ENCODE data around the gene GADD45B. TPM values are rescaled to one million over a fixed set of nuclear protein-coding genes. Genes with fewer than 3 reads are reported as not detected.

The GADD45B gene
- total RNA-seq, 1 experiment from 2014 or later: 16.2 TPM

DNA sequence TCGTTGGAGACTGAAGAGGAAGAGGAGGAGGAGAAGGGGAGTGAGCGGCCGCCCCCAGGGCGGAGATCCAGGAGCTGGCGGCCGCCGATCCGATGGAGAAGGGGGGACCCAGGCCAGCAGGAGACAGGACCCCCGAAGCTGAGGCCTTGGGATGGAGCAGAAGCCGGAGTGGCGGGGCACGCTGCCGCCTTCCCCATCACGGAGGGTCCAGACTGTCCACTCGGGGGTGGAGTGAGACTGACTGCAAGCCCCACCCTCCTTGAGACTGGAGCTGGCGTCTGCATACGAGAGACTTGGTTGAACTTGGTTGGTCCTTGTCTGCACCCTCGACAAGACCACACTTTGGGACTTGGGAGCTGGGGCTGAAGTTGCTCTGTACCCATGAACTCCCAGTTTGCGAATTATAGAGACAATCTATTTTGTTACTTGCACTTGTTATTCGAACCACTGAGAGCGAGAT, 1.8 kb downstream of the GADD45B start:
- H2BK5ac ChIP-seq (ENCODE audit: insufficient read length, low read length): no peak overlapping the region
- no peak overlapping the region for H3T11ph ChIP-seq (ENCODE audit: low read length)
- TF ChIP-seq, protein P1, sequence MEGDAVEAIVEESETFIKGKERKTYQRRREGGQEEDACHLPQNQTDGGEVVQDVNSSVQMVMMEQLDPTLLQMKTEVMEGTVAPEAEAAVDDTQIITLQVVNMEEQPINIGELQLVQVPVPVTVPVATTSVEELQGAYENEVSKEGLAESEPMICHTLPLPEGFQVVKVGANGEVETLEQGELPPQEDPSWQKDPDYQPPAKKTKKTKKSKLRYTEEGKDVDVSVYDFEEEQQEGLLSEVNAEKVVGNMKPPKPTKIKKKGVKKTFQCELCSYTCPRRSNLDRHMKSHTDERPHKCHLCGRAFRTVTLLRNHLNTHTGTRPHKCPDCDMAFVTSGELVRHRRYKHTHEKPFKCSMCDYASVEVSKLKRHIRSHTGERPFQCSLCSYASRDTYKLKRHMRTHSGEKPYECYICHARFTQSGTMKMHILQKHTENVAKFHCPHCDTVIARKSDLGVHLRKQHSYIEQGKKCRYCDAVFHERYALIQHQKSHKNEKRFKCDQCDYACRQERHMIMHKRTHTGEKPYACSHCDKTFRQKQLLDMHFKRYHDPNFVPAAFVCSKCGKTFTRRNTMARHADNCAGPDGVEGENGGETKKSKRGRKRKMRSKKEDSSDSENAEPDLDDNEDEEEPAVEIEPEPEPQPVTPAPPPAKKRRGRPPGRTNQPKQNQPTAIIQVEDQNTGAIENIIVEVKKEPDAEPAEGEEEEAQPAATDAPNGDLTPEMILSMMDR (conservative IDR thresholded peaks at IDR 0.05): no peak
- Mint-ChIP-seq H3K36me3 (ENCODE audit: insufficient read depth in 1 of 3, low read depth in 3 of 3) (peaks cover 0 to 3% (median 1%) of the 10 kb centered on the region in 3 experiments; a peak in 1 of 7 replicates), H3K27ac (no peak overlapping the region), H3K4me1 (peaks cover 17 to 26% of the 10 kb centered on the region in 2 experiments), H3K9me3 (peaks cover 3 to 5% of the 10 kb centered on the region in 2 experiments; a peak in 3 of 5 replicates), H3K27me3 (ENCODE audit: low read depth) (peaks cover 51% of the 10 kb centered on the region), H3K4me3 (peak overlapping the region; percentile 88 to 94)
- H3K4me2 ChIP-seq (ENCODE audit: insufficient read depth, insufficient read length, low read length): peak overlapping the region; percentile 65
- H3K56ac ChIP-seq (ENCODE audit: insufficient read length, low read depth, low read length): no peak overlapping the region
- peaks cover 3% of the 10 kb centered on the region for H4K20me1 ChIP-seq (ENCODE audit: control insufficient read depth, insufficient read depth, insufficient read length)
- H3K27ac ChIP-seq (ENCODE audit: insufficient read length, low read depth, low read length): no peak overlapping the region
- no peak overlapping the region for H3K14ac ChIP-seq (ENCODE audit: insufficient read depth, low read length)
- no CpG with 5 or more reads among the region's 21 CpGs for WGBS (ENCODE audit: extremely low coverage, insufficient read length, low lambda C conversion rate)
- H2BK15ac ChIP-seq (ENCODE audit: low read depth, low read length): no peak overlapping the region
- peaks cover 3% of the 10 kb centered on the region for H3K9me3 ChIP-seq (ENCODE audit: control insufficient read depth, low read depth, low read length)
- no peak overlapping the region for H3K18ac ChIP-seq (ENCODE audit: insufficient read length, low read depth, low read length)
- H3K79me2 ChIP-seq (ENCODE audit: insufficient read depth, low read length): peaks cover 2% of the 10 kb centered on the region; the same call in 1 of the 2 replicates
- DNase-seq: no peak
- H2BK12ac ChIP-seq (ENCODE audit: insufficient read length, low read depth, low read length): no peak overlapping the region
- no peak overlapping the region for H2BK120ac ChIP-seq (ENCODE audit: low read depth, low read length, poor library complexity, severe bottlenecking)
- no peak overlapping the region for H2BK20ac ChIP-seq (ENCODE audit: low read depth, low read length, poor library complexity, severe bottlenecking)
- no peak overlapping the region for H4K8ac ChIP-seq (replicated peaks; ENCODE audit: insufficient read length, low read depth, low read length)
- no peak overlapping the region for H2AK5ac ChIP-seq (ENCODE audit: insufficient read length, low read length)
- no peaks in the 10 kb centered on the region for H3K79me1 ChIP-seq (ENCODE audit: insufficient read depth, low read depth, low read length, poor library complexity, severe bottlenecking)
- no peak overlapping the region for H3K9ac ChIP-seq (ENCODE audit: extremely low read depth, insufficient read length, low read length)
- H2AFZ ChIP-seq (ENCODE audit: low read length): no peak overlapping the region
- no peak overlapping the region for H4K91ac ChIP-seq (ENCODE audit: insufficient read length, low read depth, low read length)
- H3K4ac ChIP-seq (ENCODE audit: low read depth, low read length): no peak overlapping the region
- no peak overlapping the region for H3K23ac ChIP-seq (ENCODE audit: insufficient read length, low read depth, low read length)
- peaks cover 28% of the 10 kb centered on the region for H3K23me2 ChIP-seq (ENCODE audit: insufficient read length, low read depth, low read length, poor library complexity, severe bottlenecking)
- H3K4me1 ChIP-seq (ENCODE audit: insufficient read depth, low read length): peaks cover 4% of the 10 kb centered on the region; the same call in 1 of the 2 replicates
- no peak overlapping the region for H4K5ac ChIP-seq (ENCODE audit: insufficient read length, low read depth, low read length)
- H3K27me3 ChIP-seq (ENCODE audit: insufficient read depth, low read length): peaks cover 7% of the 10 kb centered on the region; the same call in 1 of the 2 replicates

Data from H9 (cell line).